ENCODE data around the gene DLAT.

DNA sequence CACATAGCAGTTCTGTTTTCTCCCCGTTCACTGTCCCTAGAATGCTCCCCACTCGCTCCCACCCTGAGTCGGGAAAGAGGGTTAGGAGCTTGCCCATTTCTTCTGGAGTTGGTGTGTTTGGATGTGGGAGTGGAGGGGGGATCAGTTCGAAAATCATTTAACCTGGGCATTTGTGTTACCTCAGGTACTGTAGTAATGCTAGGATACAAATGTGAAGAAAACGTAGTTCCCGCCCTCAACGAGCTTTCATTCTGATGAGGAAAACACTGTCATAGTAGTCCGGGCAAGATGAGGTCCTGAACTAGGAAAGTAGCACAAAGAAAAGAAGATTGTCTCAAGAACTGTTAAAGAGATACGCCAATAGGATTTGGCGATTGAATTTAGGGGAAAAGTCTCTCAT, 62.0 kb downstream of the DLAT start:
- TF ChIP-seq POLR2AphosphoS5 (IDR thresholded peaks at IDR 0.05; ENCODE audit: low read depth, low read length): no peak
- no peak for TF ChIP-seq YY1 (IDR thresholded peaks at IDR 0.05; ENCODE audit: extremely low read depth, insufficient replicate concordance, low read depth, low read length)
- TF ChIP-seq, protein P1, sequence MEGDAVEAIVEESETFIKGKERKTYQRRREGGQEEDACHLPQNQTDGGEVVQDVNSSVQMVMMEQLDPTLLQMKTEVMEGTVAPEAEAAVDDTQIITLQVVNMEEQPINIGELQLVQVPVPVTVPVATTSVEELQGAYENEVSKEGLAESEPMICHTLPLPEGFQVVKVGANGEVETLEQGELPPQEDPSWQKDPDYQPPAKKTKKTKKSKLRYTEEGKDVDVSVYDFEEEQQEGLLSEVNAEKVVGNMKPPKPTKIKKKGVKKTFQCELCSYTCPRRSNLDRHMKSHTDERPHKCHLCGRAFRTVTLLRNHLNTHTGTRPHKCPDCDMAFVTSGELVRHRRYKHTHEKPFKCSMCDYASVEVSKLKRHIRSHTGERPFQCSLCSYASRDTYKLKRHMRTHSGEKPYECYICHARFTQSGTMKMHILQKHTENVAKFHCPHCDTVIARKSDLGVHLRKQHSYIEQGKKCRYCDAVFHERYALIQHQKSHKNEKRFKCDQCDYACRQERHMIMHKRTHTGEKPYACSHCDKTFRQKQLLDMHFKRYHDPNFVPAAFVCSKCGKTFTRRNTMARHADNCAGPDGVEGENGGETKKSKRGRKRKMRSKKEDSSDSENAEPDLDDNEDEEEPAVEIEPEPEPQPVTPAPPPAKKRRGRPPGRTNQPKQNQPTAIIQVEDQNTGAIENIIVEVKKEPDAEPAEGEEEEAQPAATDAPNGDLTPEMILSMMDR (IDR thresholded peaks at IDR 0.05 in 2 of 3, conservative IDR thresholded peaks at IDR 0.05 in 1 of 3; ENCODE audit: borderline replicate concordance in 1 of 3, insufficient read depth in 1 of 3, low read depth in 2 of 3, low read length in 2 of 3): no peak
- no peak for TF ChIP-seq EZH2 (IDR thresholded peaks at IDR 0.05)
- TF ChIP-seq ZNF274 (IDR thresholded peaks at IDR 0.05; ENCODE audit: low read depth, low read length): no peak
- TF ChIP-seq SP1 (IDR thresholded peaks at IDR 0.05; ENCODE audit: low read depth): no peak
- TF ChIP-seq, protein P2, sequence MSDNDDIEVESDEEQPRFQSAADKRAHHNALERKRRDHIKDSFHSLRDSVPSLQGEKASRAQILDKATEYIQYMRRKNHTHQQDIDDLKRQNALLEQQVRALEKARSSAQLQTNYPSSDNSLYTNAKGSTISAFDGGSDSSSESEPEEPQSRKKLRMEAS (IDR thresholded peaks at IDR 0.05): no peak
- TF ChIP-seq CEBPB (IDR thresholded peaks at IDR 0.05; ENCODE audit: low read depth): no peak
- TF ChIP-seq TCF7L2 (IDR thresholded peaks at IDR 0.05; ENCODE audit: borderline replicate concordance, extremely low read depth, insufficient read depth, insufficient read length): no peak
- no peak for TF ChIP-seq ELF1 (IDR thresholded peaks at IDR 0.05; ENCODE audit: borderline replicate concordance, low read depth)
- no peak for TF ChIP-seq EZH2phosphoT487 (IDR thresholded peaks at IDR 0.05; ENCODE audit: borderline replicate concordance)
- no peak for TF ChIP-seq EGR1 (IDR thresholded peaks at IDR 0.05; ENCODE audit: low read depth)

Data from HCT116 (cell line).